HEK293 (cell line): ENCODE results near the gene TMEM150B.
A peak's percentile ranks its signal among the peaks of the same experiment; 100 is the strongest.

Experiments used
- GLIS1 ChIP-seq: fragments of 450-650 bp; formaldehyde crosslinking; IDR thresholded peaks from 2 replicates; pipeline ENCODE4 v1.5.1; 2016; ENCODE audit warnings: missing biosample characterization, missing genetic modification characterization
- KLF1 ChIP-seq: fragments of 450-650 bp; formaldehyde crosslinking; IDR thresholded peaks from 2 replicates; pipeline ENCODE4 v1.5.1; 2016; ENCODE audit warnings: missing biosample characterization, missing genetic modification characterization
- KLF16 ChIP-seq: fragments of 450-650 bp; formaldehyde crosslinking; IDR thresholded peaks from 2 replicates; pipeline ENCODE4 v1.5.1; 2017; ENCODE audit warnings: missing biosample characterization, missing genetic modification characterization
- KLF9 ChIP-seq: fragments of 450-650 bp; formaldehyde crosslinking; IDR thresholded peaks from 2 replicates; pipeline ENCODE4 v1.5.1; 2016; ENCODE audit warnings: missing biosample characterization, missing genetic modification characterization, low read depth
- PRDM1 ChIP-seq: fragments of 450-650 bp; formaldehyde crosslinking; IDR thresholded peaks from 2 replicates; pipeline ENCODE4; 2016; ENCODE audit warnings: missing biosample characterization, missing genetic modification characterization
- SALL2 ChIP-seq: fragments of 450-650 bp; formaldehyde crosslinking; IDR thresholded peaks from 2 replicates; pipeline ENCODE4 v1.5.0; 2017; ENCODE audit warnings: missing biosample characterization, mild to moderate bottlenecking, missing genetic modification characterization, borderline replicate concordance
- WT1 ChIP-seq: fragments of 450-650 bp; formaldehyde crosslinking; IDR thresholded peaks from 2 replicates; pipeline ENCODE4 v1.5.1; 2016; ENCODE audit warnings: missing biosample characterization, missing genetic modification characterization
- ZBTB17 ChIP-seq: fragments of 450-650 bp; formaldehyde crosslinking; IDR thresholded peaks from 2 replicates; pipeline ENCODE4 v1.5.1; 2016; ENCODE audit warnings: missing biosample characterization, missing genetic modification characterization
- ZNF121 ChIP-seq: fragments of 450-650 bp; formaldehyde crosslinking; IDR thresholded peaks from 2 replicates; pipeline ENCODE4 v1.5.1; 2016; ENCODE audit warnings: missing biosample characterization, missing genetic modification characterization
- ZNF157 ChIP-seq: fragments of 450-650 bp; formaldehyde crosslinking; IDR thresholded peaks from 2 replicates; pipeline ENCODE4 v1.5.1; 2016; ENCODE audit warnings: missing biosample characterization, missing genetic modification characterization
- ZNF175 ChIP-seq: fragments of 450-650 bp; formaldehyde crosslinking; IDR thresholded peaks from 2 replicates; pipeline ENCODE4 v1.5.1; 2016; ENCODE audit warnings: missing biosample characterization, missing genetic modification characterization
- ZNF211 ChIP-seq: fragments of 450-650 bp; formaldehyde crosslinking; IDR thresholded peaks from 2 replicates; pipeline ENCODE4 v1.5.1; 2016; ENCODE audit warnings: low read depth, missing biosample characterization, missing genetic modification characterization
- ZNF23 ChIP-seq: fragments of 450-650 bp; formaldehyde crosslinking; IDR thresholded peaks from 2 replicates; pipeline ENCODE4 v1.5.1; 2016; ENCODE audit warnings: missing biosample characterization, missing genetic modification characterization, borderline replicate concordance
- ZNF24 ChIP-seq: fragments of 450-650 bp; formaldehyde crosslinking; IDR thresholded peaks from 2 replicates; pipeline ENCODE4 v1.5.1; 2016; ENCODE audit warnings: missing biosample characterization, missing genetic modification characterization
- ZNF311 ChIP-seq: fragments of 450-650 bp; formaldehyde crosslinking; IDR thresholded peaks from 2 replicates; pipeline ENCODE4 v1.5.1; 2017; ENCODE audit warnings: missing biosample characterization, missing genetic modification characterization, borderline replicate concordance
- ZNF341 ChIP-seq: fragments of 450-650 bp; formaldehyde crosslinking; IDR thresholded peaks from 2 replicates; pipeline ENCODE4; 2016; ENCODE audit warnings: low read depth, missing biosample characterization, missing genetic modification characterization
- ZNF423 ChIP-seq: fragments of 450-650 bp; formaldehyde crosslinking; IDR thresholded peaks from 2 replicates; pipeline ENCODE4 v1.5.1; 2016; ENCODE audit warnings: missing biosample characterization, missing genetic modification characterization
- ZNF521 ChIP-seq: fragments of 450-650 bp; formaldehyde crosslinking; IDR thresholded peaks from 2 replicates; pipeline ENCODE4 v1.5.1; 2017; ENCODE audit warnings: missing biosample characterization, mild to moderate bottlenecking, missing genetic modification characterization
- ZNF544 ChIP-seq: fragments of 450-650 bp; formaldehyde crosslinking; IDR thresholded peaks from 2 replicates; pipeline ENCODE4 v1.5.0; 2017; ENCODE audit warnings: missing biosample characterization, missing genetic modification characterization
- ZNF626 ChIP-seq: fragments of 450-650 bp; sonication (Bioruptor Pico); formaldehyde crosslinking; IDR thresholded peaks from 2 replicates; pipeline ENCODE4 v1.5.1; 2018; ENCODE audit warnings: missing biosample characterization, missing genetic modification characterization, inconsistent platforms
- ZNF670 ChIP-seq: fragments of 450-650 bp; formaldehyde crosslinking; IDR thresholded peaks from 2 replicates; pipeline ENCODE4 v1.5.1; 2016; ENCODE audit warnings: missing biosample characterization, missing genetic modification characterization, low read depth
- ZNF707 ChIP-seq: fragments of 450-650 bp; formaldehyde crosslinking; IDR thresholded peaks from 2 replicates; pipeline ENCODE4 v1.5.1; 2016; ENCODE audit warnings: missing biosample characterization, missing genetic modification characterization
- ZNF777 ChIP-seq: fragments of 450-650 bp; formaldehyde crosslinking; IDR thresholded peaks from 2 replicates; pipeline ENCODE4 v1.5.1; 2017; ENCODE audit warnings: missing biosample characterization, missing genetic modification characterization, borderline replicate concordance
- ZNF791 ChIP-seq: fragments of 450-650 bp; formaldehyde crosslinking; IDR thresholded peaks from 2 replicates; pipeline ENCODE4 v1.5.1; 2016; ENCODE audit warnings: missing biosample characterization, missing genetic modification characterization
- ZSCAN30 ChIP-seq: fragments of 450-650 bp; IDR thresholded peaks from 2 replicates; pipeline ENCODE4 v1.5.1; 2018; ENCODE audit warnings: missing biosample characterization, mild to moderate bottlenecking, missing genetic modification characterization, moderate library complexity
- TF ChIP-seq, protein P1 (sequence below): fragments of 450-650 bp; formaldehyde crosslinking; conservative IDR thresholded peaks from 2 replicates; pipeline ENCODE4 v1.5.1; 2016; ENCODE audit warnings: low read depth, missing biosample characterization, missing genetic modification characterization
- TF ChIP-seq, protein P2 (sequence below): fragments of 450-650 bp; formaldehyde crosslinking; optimal IDR thresholded peaks from 2 replicates; pipeline ENCODE3; 2016; ENCODE audit warnings: missing biosample characterization, mild to moderate bottlenecking, missing genetic modification characterization
- TF ChIP-seq, protein P3 (sequence below): IDR thresholded peaks from 2 replicates; pipeline ENCODE4 v1.6.1; 2011; ENCODE audit warnings: mild to moderate bottlenecking, low read depth, low read length, borderline replicate concordance
- TF ChIP-seq, protein P4 (sequence below): fragments of 450-650 bp; formaldehyde crosslinking; IDR thresholded peaks from 2 replicates; pipeline ENCODE4 v1.5.1; 2016; ENCODE audit warnings: missing biosample characterization, missing genetic modification characterization
- TF ChIP-seq, protein P5 (sequence below): fragments of 450-650 bp; formaldehyde crosslinking; IDR thresholded peaks from 2 replicates; pipeline ENCODE4 v1.5.1; 2017; ENCODE audit warnings: missing biosample characterization, mild to moderate bottlenecking, missing genetic modification characterization, moderate library complexity

TMEM150B gene

DNA sequence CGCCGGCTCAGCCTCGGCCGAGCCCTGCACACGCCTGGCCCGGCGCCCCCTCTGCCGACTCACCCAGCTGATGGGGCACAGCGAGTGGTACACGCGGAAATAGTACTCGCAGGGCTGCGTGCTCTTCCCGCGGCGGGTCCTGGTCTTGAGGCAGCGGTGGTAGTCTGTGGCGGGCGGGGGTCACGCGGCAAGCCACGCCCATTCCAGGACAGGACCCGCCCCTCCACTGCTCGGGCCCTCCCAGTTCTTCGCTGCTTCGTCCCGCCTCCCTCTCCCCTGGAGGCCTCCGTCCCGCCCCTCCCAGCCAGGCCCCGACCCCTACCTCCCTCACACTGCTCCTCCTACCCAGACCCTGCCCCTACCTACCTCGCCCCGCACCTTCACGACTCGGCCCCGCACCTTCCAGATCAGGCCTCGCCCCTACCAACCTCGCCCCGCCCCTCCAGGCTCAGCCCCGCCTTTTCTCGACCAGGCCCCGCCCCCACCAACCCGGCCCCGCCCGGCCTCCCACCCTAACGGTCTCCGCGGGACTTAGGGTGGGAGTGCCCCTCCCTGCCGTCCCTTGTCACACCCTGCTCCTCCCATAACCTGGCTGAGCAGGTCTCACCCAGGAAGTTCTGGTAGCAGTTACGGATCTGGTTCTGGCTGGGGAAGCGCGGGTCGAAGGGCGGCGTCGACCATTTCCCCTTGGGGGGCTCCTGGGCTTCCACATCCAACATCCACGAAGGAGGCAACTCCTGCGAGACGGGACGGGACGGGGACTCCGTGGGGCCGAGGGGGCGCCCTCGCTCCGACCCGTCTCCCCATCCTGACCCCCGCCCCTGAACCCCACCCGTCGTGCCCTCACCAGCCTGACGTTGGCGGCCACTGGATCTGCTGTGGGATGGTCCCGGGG is 28.9 kb upstream of the TMEM150B start (continued):
- TF ChIP-seq ZNF670 (tag by site-specific recombination), result no peak
- no peak for TF ChIP-seq ZNF24 (tag by site-specific recombination)
- no peak for TF ChIP-seq ZNF175 (tag by site-specific recombination)
- peak; percentile 67; the same call in 1 of the 2 replicates for TF ChIP-seq ZNF777 (tag by site-specific recombination)
- no peak for TF ChIP-seq PRDM1 (tag by site-specific recombination)
- TF ChIP-seq ZNF423 (tag by site-specific recombination), result no peak
- TF ChIP-seq, protein P1, sequence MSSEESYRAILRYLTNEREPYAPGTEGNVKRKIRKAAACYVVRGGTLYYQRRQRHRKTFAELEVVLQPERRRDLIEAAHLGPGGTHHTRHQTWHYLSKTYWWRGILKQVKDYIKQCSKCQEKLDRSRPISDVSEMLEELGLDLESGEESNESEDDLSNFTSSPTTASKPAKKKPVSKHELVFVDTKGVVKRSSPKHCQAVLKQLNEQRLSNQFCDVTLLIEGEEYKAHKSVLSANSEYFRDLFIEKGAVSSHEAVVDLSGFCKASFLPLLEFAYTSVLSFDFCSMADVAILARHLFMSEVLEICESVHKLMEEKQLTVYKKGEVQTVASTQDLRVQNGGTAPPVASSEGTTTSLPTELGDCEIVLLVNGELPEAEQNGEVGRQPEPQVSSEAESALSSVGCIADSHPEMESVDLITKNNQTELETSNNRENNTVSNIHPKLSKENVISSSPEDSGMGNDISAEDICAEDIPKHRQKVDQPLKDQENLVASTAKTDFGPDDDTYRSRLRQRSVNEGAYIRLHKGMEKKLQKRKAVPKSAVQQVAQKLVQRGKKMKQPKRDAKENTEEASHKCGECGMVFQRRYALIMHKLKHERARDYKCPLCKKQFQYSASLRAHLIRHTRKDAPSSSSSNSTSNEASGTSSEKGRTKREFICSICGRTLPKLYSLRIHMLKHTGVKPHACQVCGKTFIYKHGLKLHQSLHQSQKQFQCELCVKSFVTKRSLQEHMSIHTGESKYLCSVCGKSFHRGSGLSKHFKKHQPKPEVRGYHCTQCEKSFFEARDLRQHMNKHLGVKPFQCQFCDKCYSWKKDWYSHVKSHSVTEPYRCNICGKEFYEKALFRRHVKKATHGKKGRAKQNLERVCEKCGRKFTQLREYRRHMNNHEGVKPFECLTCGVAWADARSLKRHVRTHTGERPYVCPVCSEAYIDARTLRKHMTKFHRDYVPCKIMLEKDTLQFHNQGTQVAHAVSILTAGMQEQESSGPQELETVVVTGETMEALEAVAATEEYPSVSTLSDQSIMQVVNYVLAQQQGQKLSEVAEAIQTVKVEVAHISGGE (tag by site-specific recombination), result 0 out of 2 replicates have a peak, but pooled peaks have one; percentile 4
- TF ChIP-seq, protein P2, sequence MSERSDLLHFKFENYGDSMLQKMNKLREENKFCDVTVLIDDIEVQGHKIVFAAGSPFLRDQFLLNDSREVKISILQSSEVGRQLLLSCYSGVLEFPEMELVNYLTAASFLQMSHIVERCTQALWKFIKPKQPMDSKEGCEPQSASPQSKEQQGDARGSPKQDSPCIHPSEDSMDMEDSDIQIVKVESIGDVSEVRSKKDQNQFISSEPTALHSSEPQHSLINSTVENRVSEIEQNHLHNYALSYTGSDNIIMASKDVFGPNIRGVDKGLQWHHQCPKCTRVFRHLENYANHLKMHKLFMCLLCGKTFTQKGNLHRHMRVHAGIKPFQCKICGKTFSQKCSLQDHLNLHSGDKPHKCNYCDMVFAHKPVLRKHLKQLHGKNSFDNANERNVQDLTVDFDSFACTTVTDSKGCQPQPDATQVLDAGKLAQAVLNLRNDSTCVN (tag by site-specific recombination), result peak; percentile 48
- no peak for TF ChIP-seq ZNF707 (tag by site-specific recombination)
- TF ChIP-seq, protein P3, sequence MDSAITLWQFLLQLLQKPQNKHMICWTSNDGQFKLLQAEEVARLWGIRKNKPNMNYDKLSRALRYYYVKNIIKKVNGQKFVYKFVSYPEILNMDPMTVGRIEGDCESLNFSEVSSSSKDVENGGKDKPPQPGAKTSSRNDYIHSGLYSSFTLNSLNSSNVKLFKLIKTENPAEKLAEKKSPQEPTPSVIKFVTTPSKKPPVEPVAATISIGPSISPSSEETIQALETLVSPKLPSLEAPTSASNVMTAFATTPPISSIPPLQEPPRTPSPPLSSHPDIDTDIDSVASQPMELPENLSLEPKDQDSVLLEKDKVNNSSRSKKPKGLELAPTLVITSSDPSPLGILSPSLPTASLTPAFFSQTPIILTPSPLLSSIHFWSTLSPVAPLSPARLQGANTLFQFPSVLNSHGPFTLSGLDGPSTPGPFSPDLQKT, result no peak
- no peak for TF ChIP-seq ZNF211 (tag by site-specific recombination)
- TF ChIP-seq ZNF121 (tag by site-specific recombination), result no peak
- TF ChIP-seq, protein P4, sequence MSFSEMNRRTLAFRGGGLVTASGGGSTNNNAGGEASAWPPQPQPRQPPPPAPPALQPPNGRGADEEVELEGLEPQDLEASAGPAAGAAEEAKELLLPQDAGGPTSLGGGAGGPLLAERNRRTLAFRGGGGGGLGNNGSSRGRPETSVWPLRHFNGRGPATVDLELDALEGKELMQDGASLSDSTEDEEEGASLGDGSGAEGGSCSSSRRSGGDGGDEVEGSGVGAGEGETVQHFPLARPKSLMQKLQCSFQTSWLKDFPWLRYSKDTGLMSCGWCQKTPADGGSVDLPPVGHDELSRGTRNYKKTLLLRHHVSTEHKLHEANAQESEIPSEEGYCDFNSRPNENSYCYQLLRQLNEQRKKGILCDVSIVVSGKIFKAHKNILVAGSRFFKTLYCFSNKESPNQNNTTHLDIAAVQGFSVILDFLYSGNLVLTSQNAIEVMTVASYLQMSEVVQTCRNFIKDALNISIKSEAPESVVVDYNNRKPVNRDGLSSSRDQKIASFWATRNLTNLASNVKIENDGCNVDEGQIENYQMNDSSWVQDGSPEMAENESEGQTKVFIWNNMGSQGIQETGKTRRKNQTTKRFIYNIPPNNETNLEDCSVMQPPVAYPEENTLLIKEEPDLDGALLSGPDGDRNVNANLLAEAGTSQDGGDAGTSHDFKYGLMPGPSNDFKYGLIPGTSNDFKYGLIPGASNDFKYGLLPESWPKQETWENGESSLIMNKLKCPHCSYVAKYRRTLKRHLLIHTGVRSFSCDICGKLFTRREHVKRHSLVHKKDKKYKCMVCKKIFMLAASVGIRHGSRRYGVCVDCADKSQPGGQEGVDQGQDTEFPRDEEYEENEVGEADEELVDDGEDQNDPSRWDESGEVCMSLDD (tag by site-specific recombination), result peak; percentile 93
- peak; percentile 47; the same call in 1 of the 2 replicates for TF ChIP-seq ZBTB17
- TF ChIP-seq, protein P5, sequence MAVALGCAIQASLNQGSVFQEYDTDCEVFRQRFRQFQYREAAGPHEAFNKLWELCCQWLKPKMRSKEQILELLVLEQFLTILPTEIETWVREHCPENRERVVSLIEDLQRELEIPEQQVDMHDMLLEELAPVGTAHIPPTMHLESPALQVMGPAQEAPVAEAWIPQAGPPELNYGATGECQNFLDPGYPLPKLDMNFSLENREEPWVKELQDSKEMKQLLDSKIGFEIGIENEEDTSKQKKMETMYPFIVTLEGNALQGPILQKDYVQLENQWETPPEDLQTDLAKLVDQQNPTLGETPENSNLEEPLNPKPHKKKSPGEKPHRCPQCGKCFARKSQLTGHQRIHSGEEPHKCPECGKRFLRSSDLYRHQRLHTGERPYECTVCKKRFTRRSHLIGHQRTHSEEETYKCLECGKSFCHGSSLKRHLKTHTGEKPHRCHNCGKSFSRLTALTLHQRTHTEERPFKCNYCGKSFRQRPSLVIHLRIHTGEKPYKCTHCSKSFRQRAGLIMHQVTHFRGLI (tag by site-specific recombination), result peak; percentile 66; the same call in 1 of the 2 replicates
- TF ChIP-seq ZNF23 (tag by site-specific recombination), result no peak
- TF ChIP-seq KLF16, result 0 out of 2 replicates have a peak, but pooled peaks have one; percentile 56
- 0 out of 2 replicates have a peak, but pooled peaks have one; percentile 46 for TF ChIP-seq ZNF341 (tag by site-specific recombination)
- no peak for TF ChIP-seq ZNF157
- no peak for TF ChIP-seq ZNF626 (tag by site-specific recombination)
- TF ChIP-seq KLF1, result peak; percentile 92
- no peak for TF ChIP-seq ZNF521 (tag by site-specific recombination)
- TF ChIP-seq ZNF311, result no peak
- TF ChIP-seq ZNF544 (tag by site-specific recombination), result no peak
- peak; percentile 44 for TF ChIP-seq GLIS1 (tag by site-specific recombination)
- TF ChIP-seq SALL2 (tag by site-specific recombination), result no peak
- no peak for TF ChIP-seq ZSCAN30 (tag by site-specific recombination)
- no peak for TF ChIP-seq ZNF791 (tag by site-specific recombination)
- peak; percentile 90 for TF ChIP-seq KLF9 (tag by site-specific recombination)
- 0 out of 2 replicates have a peak, but pooled peaks have one; percentile 28 for TF ChIP-seq WT1 (tag by site-specific recombination)
